Stimulated activated CD8-positive, alpha-beta memory T cell treated with anti-CD3 and anti-CD28 coated beads, Interleukin-15, amount 100 ng/mL, for 4 hours (primary cell): Measurements from ENCODE around the gene PSPN.

Experiments used
- DNase-seq, 2 donors: peaks; one replicate each; pipeline ENCODE4 v3.0.0-alpha.2; 2020; ENCODE audit warnings: low read depth in 2 of 2

PSPN gene

DNA sequence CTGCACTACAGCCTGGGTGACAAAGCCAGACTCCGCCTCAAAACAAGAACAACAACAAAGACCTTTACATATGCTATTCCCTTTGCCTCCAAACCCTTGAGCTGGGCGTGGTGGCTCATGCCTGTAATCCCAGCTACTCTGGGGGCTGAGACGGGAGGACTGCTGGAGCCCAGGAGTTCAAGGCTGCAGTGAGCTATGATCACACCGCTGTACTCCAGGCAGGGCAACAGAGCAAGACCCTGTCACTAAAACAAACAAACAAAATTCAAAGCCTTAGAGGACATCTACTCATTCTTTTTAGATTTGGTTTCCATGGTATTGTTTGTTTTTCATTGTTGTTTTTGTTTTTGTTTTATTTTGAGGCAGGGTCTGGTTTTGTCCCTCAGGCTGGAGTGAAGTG lies 50.1 kb downstream of the PSPN start:
- DNase-seq: no peak
